ENCODE measurements around the gene C1orf232.

DNA sequence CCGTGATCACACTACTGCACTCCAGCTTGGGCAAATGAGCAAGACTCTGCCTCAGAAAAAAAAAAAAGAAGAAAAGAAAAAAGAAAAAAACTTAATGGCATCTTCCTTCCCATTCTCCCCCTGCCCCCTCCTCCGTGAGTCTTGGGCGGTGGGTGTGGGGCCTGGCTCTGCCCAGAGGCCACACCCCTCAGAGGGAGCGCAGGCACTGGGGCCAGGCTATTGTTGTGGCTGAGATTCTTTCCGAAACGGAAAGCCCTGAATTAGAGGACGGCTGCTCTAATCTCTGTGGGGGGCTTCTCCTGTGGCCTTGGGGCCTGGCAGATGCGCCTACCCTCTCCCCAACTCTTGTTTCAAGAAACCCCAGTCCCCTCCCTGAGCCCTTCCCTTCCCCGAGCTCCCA is 14.0 kb downstream of the C1orf232 start:
- TF ChIP-seq, protein P1, sequence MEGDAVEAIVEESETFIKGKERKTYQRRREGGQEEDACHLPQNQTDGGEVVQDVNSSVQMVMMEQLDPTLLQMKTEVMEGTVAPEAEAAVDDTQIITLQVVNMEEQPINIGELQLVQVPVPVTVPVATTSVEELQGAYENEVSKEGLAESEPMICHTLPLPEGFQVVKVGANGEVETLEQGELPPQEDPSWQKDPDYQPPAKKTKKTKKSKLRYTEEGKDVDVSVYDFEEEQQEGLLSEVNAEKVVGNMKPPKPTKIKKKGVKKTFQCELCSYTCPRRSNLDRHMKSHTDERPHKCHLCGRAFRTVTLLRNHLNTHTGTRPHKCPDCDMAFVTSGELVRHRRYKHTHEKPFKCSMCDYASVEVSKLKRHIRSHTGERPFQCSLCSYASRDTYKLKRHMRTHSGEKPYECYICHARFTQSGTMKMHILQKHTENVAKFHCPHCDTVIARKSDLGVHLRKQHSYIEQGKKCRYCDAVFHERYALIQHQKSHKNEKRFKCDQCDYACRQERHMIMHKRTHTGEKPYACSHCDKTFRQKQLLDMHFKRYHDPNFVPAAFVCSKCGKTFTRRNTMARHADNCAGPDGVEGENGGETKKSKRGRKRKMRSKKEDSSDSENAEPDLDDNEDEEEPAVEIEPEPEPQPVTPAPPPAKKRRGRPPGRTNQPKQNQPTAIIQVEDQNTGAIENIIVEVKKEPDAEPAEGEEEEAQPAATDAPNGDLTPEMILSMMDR (IDR thresholded peaks at IDR 0.05; ENCODE audit: low read length) = no peak
- no peak for TF ChIP-seq EZH2 (IDR thresholded peaks at IDR 0.05; ENCODE audit: borderline replicate concordance, low read length)

All from OCI-LY1 (cell line).